ENCODE measurements around the gene TEX2.

GRCh38 chr17:64261417-64262145 lies 1.5 kb downstream of the TEX2 start:
- TF ChIP-seq POLR2A (IDR thresholded peaks at IDR 0.05) (no peak), CTCF (IDR thresholded peaks at IDR 0.05) (no peak)
